Measurements from ENCODE around the gene ITGAL.

The ITGAL gene

DNA sequence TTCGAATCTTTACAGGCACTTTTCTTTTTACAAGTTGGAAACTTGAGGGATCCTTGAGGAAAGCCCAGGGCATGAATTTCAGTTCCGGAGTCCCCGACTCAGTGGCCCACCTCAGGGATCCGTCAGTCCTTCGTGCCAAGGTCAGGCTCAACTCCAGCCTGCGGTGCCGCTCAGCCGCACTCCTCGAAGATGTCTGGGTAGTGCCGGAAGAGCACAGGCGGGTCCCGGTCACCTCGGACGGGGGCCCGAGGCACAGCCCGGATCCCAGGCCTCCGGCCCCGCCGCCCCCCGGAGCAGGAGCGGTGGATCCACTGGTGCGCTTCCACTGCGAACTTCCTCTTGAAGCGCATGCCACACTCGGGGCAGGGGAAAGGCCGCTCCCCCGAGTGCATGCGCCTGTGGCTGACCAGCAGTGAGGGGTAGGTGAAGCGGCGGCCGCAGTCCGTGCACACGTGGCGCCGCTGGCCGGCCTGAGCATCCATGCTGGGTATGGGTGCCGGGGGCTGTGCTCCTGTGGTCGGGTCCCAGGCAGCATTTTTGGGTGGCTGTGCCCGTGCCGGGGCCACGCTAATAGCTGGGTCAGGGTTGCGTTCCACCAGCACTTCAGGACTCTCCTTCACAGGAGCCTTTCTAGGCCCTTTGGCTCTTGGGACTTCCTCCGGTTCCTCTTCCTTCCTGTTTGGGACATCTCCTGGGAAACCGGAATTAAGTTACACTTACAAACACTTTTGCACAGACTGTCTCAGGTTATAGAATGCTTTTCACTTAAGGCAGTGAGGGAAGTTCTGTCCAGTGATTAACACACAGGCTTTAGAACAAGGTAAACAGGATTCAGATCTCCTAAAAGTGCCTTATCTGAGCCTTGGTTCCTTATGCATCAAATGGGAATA, 97.4 kb downstream of the ITGAL start:
- no peak for DNase-seq

DNA sequence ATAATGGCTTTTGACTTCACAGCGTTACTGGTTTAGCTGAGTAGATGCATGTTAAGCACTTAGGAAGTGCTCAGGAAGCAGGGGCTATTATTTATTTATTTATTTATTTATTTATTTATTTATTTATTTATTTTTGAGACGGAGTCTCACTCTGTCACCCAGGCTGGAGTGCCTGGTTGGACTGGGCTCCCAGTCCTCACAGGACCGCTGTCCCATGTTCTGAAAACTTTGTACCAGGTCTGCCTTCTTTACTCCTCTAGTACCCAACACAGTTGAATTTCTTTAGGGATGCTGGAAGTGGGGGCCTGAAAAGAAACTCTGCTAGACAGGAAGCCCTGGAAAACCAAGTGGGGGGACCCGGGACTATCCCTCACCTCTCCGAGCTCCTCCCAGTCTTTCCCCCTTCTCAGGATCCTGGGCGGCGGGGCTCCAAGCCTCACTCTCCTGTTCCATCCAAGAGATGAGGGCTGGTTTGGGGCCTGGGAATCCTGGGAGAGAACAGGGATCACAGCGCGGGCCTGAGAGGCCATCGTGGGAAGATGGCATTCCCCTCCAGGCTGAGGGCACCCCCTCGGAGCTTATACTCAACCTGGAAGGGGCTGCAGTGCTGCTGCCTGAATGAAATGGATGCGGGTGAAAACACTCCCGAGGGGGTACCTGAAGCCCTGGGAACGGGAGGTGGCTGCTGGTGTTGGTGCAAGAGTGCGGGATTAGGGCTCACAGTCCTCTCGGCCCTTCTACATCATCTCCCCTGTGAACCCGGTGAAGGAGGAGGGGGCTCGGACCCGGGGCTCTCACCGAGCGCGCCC, 98.3 kb downstream of the ITGAL start:
- no peak for DNase-seq

DNA sequence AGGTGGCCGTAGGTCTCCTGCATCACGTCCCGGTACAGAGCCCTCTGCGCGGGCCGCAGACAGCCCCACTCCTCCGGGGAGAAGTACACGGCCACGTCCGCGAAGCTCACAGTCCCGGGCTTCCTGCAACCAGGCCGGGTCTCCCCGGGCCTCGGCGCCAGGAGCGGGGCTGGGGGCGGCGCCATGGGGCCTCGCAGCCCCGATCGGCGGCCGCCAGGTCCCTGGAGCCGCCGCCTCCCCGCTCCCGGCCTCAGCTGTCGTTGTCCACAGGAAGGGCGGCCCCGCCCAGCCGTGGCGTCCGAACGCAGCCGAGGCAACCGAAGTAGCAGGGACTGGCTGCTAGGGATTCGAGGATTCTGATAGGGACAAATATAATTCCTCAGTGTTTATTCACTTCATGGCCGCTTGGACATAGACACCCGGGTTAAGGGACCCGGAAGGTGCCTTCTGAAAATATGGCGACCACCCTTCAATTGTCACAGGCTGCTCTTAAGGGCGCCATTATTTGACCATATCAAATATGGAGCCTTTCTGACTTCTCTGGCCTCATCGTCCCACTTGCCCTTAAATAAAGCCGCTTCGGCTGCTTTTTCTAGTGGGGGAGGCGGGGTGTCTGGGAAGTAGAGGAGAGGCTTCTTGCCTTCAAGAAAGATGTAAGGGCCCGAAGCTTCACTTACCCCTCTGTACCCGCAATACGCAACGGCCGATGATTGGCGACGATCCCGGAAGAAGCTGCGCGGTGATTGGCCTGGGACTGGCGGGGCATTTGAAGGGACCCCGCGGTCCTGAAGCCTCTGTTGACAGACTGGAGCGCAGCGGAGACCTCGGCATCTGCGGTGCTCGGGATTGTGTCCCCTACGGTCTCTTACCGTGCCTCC, 99.1 kb downstream of the ITGAL start, which contains the start of gene ZNF688:
Gene ZNF688 (minus strand): TSS at position 270 of the 878 bp plus-strand sequence. CDS start 85 bp downstream, at position 185.
- DNase-seq: peak; percentile 95
